Uterus (tissue), 2 donors: Measurements from ENCODE around the gene GPR158.

ENCODE experiments used
- CTCF ChIP-seq, 4 experiments: fragments of 200-600 bp in 2 of 4; fragments of 450-650 bp in 2 of 4; sonication (generic) in 2 of 4; IDR thresholded peaks; one replicate each; pipeline ENCODE4 v1.5.1; 2016 to 2019; ENCODE audit warnings: antibody characterized with exemption in 4 of 4, mild to moderate bottlenecking in 2 of 4, moderate library complexity in 1 of 4
- POLR2A ChIP-seq, 2 donors: fragments of 450-650 bp; IDR thresholded peaks; one replicate each; pipeline ENCODE4 v1.6.1; 2016; ENCODE audit warnings: antibody characterized with exemption in 2 of 2, mild to moderate bottlenecking in 1 of 2, moderate library complexity in 1 of 2

GRCh38 chr10:25532213-25532612 lies 357.4 kb downstream of the GPR158 start:
- TF ChIP-seq CTCF (IDR thresholded peaks at IDR 0.05) (no peak), POLR2A (IDR thresholded peaks at IDR 0.05) (no peak)
